ENCODE measurements around the gene RBM24. TPM values are rescaled to one million over a fixed set of nuclear protein-coding genes. Genes with fewer than 3 reads are reported as not detected.

RBM24 gene
- 17.3 and 27.6 TPM in 2 replicates for total RNA-seq (ENCODE audit: low replicate concordance)

- H3K4me3 Mint-ChIP-seq: peak within 1 kb of the TSS; percentile 98
- Histone ChIP-seq H3F3A (ENCODE audit: low read depth) (peaks cover 19% of the 10 kb centered on the region), H3K36me3 (no peaks in the 10 kb centered on the region), H3K79me2 (ENCODE audit: low read depth) (peaks cover 5% of the 10 kb centered on the region), H3K9me3 (ENCODE audit: low read depth) (no peaks in the 10 kb centered on the region), H3K4me2 (peak within 1 kb of the TSS; percentile 96), H3K27me3 (peaks cover 43% of the 10 kb centered on the region), H3K4me1 (peaks cover 17% of the 10 kb centered on the region), H4K20me1 (ENCODE audit: low read depth) (no peaks in the 10 kb centered on the region), H3K4me3 (peak within 1 kb of the TSS; percentile 91), H3K27ac (no peak within 1 kb of the TSS), H2AFZ (replicated peaks) (peak within 1 kb of the TSS; percentile 96), H3K9ac (peak within 1 kb of the TSS; percentile 44)
- peak within 1 kb of the TSS; percentile 95 for H3K27ac Mint-ChIP-seq
- DNase-seq (ENCODE audit: low spot score): peak; percentile 91
- H3K4me1 Mint-ChIP-seq: peaks cover 19% of the 10 kb centered on the region
- peaks cover 10% of the 10 kb centered on the region for H3K27me3 Mint-ChIP-seq (ENCODE audit: insufficient read depth, low read depth)
- H3K36me3 Mint-ChIP-seq: peaks cover 10% of the 10 kb centered on the region
- peak; percentile 35 for TF ChIP-seq EZH2phosphoT487 (IDR thresholded peaks at IDR 0.05)
- no peak for TF ChIP-seq EZH2 (IDR thresholded peaks at IDR 0.05)
- TF ChIP-seq CTCF (IDR thresholded peaks at IDR 0.05): peak; percentile 40
- no peaks in the 10 kb centered on the region for H3K9me3 Mint-ChIP-seq
Observed at GRCh38 chr6:17281100-17281496, at the start of gene RBM24. Gene RBM24 (plus strand): TSS chr6:17281361. CDS start chr6:17281582, 221 bp downstream.

- no peaks in the 10 kb centered on the region for H3K4me1 ChIP-seq
- H3K27me3 ChIP-seq: no peaks in the 10 kb centered on the region
- no peak overlapping the region for H3K9ac ChIP-seq
- Mint-ChIP-seq H3K36me3 (no peaks in the 10 kb centered on the region), H3K27me3 (ENCODE audit: insufficient read depth, low read depth) (peaks cover 3% of the 10 kb centered on the region), H3K4me1 (no peaks in the 10 kb centered on the region), H3K9me3 (peaks cover 3% of the 10 kb centered on the region), H3K27ac (no peak overlapping the region), H3K4me3 (no peak overlapping the region)
- H4K20me1 ChIP-seq (ENCODE audit: low read depth): no peaks in the 10 kb centered on the region
- H3K9me3 ChIP-seq (ENCODE audit: low read depth): no peaks in the 10 kb centered on the region
- no peaks in the 10 kb centered on the region for H3K36me3 ChIP-seq
- H2AFZ ChIP-seq (replicated peaks): no peak overlapping the region
- no peak overlapping the region for H3K4me3 ChIP-seq
- no peaks in the 10 kb centered on the region for H3F3A ChIP-seq (ENCODE audit: low read depth)
- no peak for DNase-seq (ENCODE audit: low spot score)
- TF ChIP-seq EZH2 (IDR thresholded peaks at IDR 0.05) (no peak), CTCF (IDR thresholded peaks at IDR 0.05) (no peak), EZH2phosphoT487 (IDR thresholded peaks at IDR 0.05) (no peak)
- H3K79me2 ChIP-seq (ENCODE audit: low read depth): no peaks in the 10 kb centered on the region
- H3K4me2 ChIP-seq: no peak overlapping the region
- no peak overlapping the region for H3K27ac ChIP-seq
Observed at GRCh38 chr6:17233531-17233930, 47.6 kb upstream of the RBM24 start.

- no peak for DNase-seq (ENCODE audit: low spot score)
- no peaks in the 10 kb centered on the region for H3K9me3 ChIP-seq (ENCODE audit: low read depth)
- no peak overlapping the region for H3K4me3 ChIP-seq
- H3F3A ChIP-seq (ENCODE audit: low read depth): no peaks in the 10 kb centered on the region
- no peak overlapping the region for H3K27ac Mint-ChIP-seq
- H3K36me3 ChIP-seq: no peaks in the 10 kb centered on the region
- H2AFZ ChIP-seq (replicated peaks): no peak overlapping the region
- H3K4me1 Mint-ChIP-seq: no peaks in the 10 kb centered on the region
- H3K9ac ChIP-seq: no peak overlapping the region
- no peak overlapping the region for H3K4me3 Mint-ChIP-seq
- no peaks in the 10 kb centered on the region for H3K4me1 ChIP-seq
- H3K27me3 ChIP-seq: no peaks in the 10 kb centered on the region
- no peaks in the 10 kb centered on the region for H3K36me3 Mint-ChIP-seq
- no peaks in the 10 kb centered on the region for H3K79me2 ChIP-seq (ENCODE audit: low read depth)
- H4K20me1 ChIP-seq (ENCODE audit: low read depth): no peaks in the 10 kb centered on the region
- no peak overlapping the region for H3K27ac ChIP-seq
- TF ChIP-seq EZH2 (IDR thresholded peaks at IDR 0.05): no peak
- TF ChIP-seq CTCF (IDR thresholded peaks at IDR 0.05): no peak
- no peak for TF ChIP-seq EZH2phosphoT487 (IDR thresholded peaks at IDR 0.05)
- peaks cover 3% of the 10 kb centered on the region for H3K9me3 Mint-ChIP-seq
- peaks cover 2% of the 10 kb centered on the region for H3K27me3 Mint-ChIP-seq (ENCODE audit: insufficient read depth, low read depth)
- no peak overlapping the region for H3K4me2 ChIP-seq
Observed at GRCh38 chr6:17237246-17237645, 43.9 kb upstream of the RBM24 start.
